Ascending aorta (tissue), 2 donors: ENCODE results near the gene ZSCAN20. TPM values are rescaled to one million over a fixed set of nuclear protein-coding genes. Genes with fewer than 3 reads are reported as not detected.

Source experiments
- DNase-seq, 2 donors: peaks; one replicate each; pipeline ENCODE4 v3.0.0-alpha.2; 2019; ENCODE audit warnings: low spot score in 2 of 2
- H3K27ac ChIP-seq, 2 donors: fragments of 200-600 bp; sonication (generic); one replicate each; pipeline ENCODE4 v1.5.1; 2016 to 2017; ENCODE audit warnings: mild to moderate bottlenecking in 1 of 2
- H3K27me3 ChIP-seq: fragments of 200-600 bp; sonication (generic); one replicate; pipeline ENCODE4 v1.5.1; 2017
- H3K36me3 ChIP-seq, 2 donors: fragments of 200-600 bp; sonication (generic); one replicate each; pipeline ENCODE4 v1.5.1; 2016
- H3K4me1 ChIP-seq, 2 donors: fragments of 200-600 bp; sonication (generic); one replicate each; pipeline ENCODE4 v1.5.1; 2016 to 2017; ENCODE audit warnings: mild to moderate bottlenecking in 1 of 2
- H3K4me3 ChIP-seq, 2 donors: fragments of 200-600 bp; sonication (generic); one replicate each; pipeline ENCODE4 v1.5.1; 2016 to 2017; ENCODE audit warnings: mild to moderate bottlenecking in 1 of 2
- H3K9me3 ChIP-seq, 2 donors: fragments of 200-600 bp; sonication (generic); one replicate each; pipeline ENCODE4 v1.5.1; 2016
- CTCF ChIP-seq, 3 experiments: fragments of 200-600 bp in 2 of 3; fragments of 450-650 bp in 1 of 3; sonication (generic) in 2 of 3; IDR thresholded peaks; one replicate each; pipeline ENCODE4 v1.5.1; 2016 to 2019; ENCODE audit warnings: antibody characterized with exemption in 3 of 3, mild to moderate bottlenecking in 1 of 3, moderate library complexity in 1 of 3
- intact Hi-C: fragments of 100-400 bp; cut with DNase I; formaldehyde crosslinking; loops from one replicate; pipeline ENCODE4 v1.15.1; 2023
- total RNA-seq: library from RNA; depleted of rRNA; stranded (reverse); fragments of >200 nt; gene quantifications from one replicate; pipeline ENCODE4 v1.1.0, GENCODE V29; 2016

Gene ZSCAN20
- total RNA-seq, 1 donor from 2014 or later, result 42.6 TPM

GRCh38 chr1:33441088-33441745 is 31.2 kb upstream of the ZSCAN20 start:
- no peak for DNase-seq
- H3K27ac ChIP-seq, result no peak overlapping the region
- intact Hi-C loops, result no loop called here
- no peak overlapping the region for H3K4me3 ChIP-seq
- H3K4me1 ChIP-seq, result no peaks in the 10 kb centered on the region
- H3K27me3 ChIP-seq, result no peaks in the 10 kb centered on the region
- TF ChIP-seq CTCF (IDR thresholded peaks at IDR 0.05), result no peak
- H3K9me3 ChIP-seq, result no peaks in the 10 kb centered on the region
- H3K36me3 ChIP-seq, result no peaks in the 10 kb centered on the region

- intact Hi-C loops, result no loop called here
Observed at GRCh38 chr1:33442141-33442540, 30.3 kb upstream of the ZSCAN20 start.

GRCh38 chr1:33443080-33443704 is 29.3 kb upstream of the ZSCAN20 start:
- H3K9me3 ChIP-seq, result no peaks in the 10 kb centered on the region
- TF ChIP-seq CTCF (IDR thresholded peaks at IDR 0.05), result no peak
- H3K4me1 ChIP-seq, result no peaks in the 10 kb centered on the region
- no peaks in the 10 kb centered on the region for H3K36me3 ChIP-seq
- intact Hi-C loops, result no loop called here
- H3K4me3 ChIP-seq, result no peak overlapping the region
- H3K27ac ChIP-seq, result no peak overlapping the region
- no peaks in the 10 kb centered on the region for H3K27me3 ChIP-seq
- DNase-seq, result no peak

More at GRCh38 chr1:33442141-33442540, 30.3 kb upstream of the ZSCAN20 start:
- DNase-seq, result no peak
- Histone ChIP-seq H3K4me3 (no peak overlapping the region), H3K4me1 (no peaks in the 10 kb centered on the region), H3K36me3 (no peaks in the 10 kb centered on the region), H3K27ac (no peak overlapping the region), H3K9me3 (no peaks in the 10 kb centered on the region), H3K27me3 (no peaks in the 10 kb centered on the region)
- no peak for TF ChIP-seq CTCF (IDR thresholded peaks at IDR 0.05)

- Histone ChIP-seq H3K27ac (no peak overlapping the region), H3K4me1 (no peaks in the 10 kb centered on the region), H3K4me3 (no peak overlapping the region), H3K36me3 (no peaks in the 10 kb centered on the region), H3K9me3 (no peaks in the 10 kb centered on the region), H3K27me3 (no peaks in the 10 kb centered on the region)
- TF ChIP-seq CTCF (IDR thresholded peaks at IDR 0.05), result no peak
- intact Hi-C loops, result no loop called here
- no peak for DNase-seq
Observed at GRCh38 chr1:33443705-33444180, 28.7 kb upstream of the ZSCAN20 start.

- no peak for DNase-seq
- H3K4me1 ChIP-seq, result no peaks in the 10 kb centered on the region
- TF ChIP-seq CTCF (IDR thresholded peaks at IDR 0.05), result no peak
- intact Hi-C loops, result no loop called here
- no peak overlapping the region for H3K4me3 ChIP-seq
- no peaks in the 10 kb centered on the region for H3K36me3 ChIP-seq
- no peak overlapping the region for H3K27ac ChIP-seq
- no peaks in the 10 kb centered on the region for H3K27me3 ChIP-seq
- H3K9me3 ChIP-seq, result no peaks in the 10 kb centered on the region
Observed at GRCh38 chr1:33445108-33445507, 27.3 kb upstream of the ZSCAN20 start.
